A673 (cell line): ENCODE measurements around the gene TST.

Source experiments
- CTCF ChIP-seq: fragments of 300-800, 200-600 bp; sonication (generic); conservative IDR thresholded peaks from 2 replicates; pipeline ENCODE4 v1.5.1; 2017; ENCODE audit warnings: low read depth, mild to moderate bottlenecking, antibody characterized with exemption, low read length, moderate library complexity, mixed read lengths
- EZH2 ChIP-seq: fragments of 200-600 bp; sonication (generic); IDR thresholded peaks from 2 replicates; pipeline ENCODE4 v1.6.1; 2017; ENCODE audit warnings: borderline replicate concordance, low read depth, mild to moderate bottlenecking, mixed read lengths, antibody characterized with exemption, low read length; ENCODE audit not compliant: poor library complexity, severe bottlenecking

- TF ChIP-seq CTCF (no peak), EZH2 (no peak)
These were observed 37.9 kb downstream of the TST start for GRCh38 chr22:36981247-36981775.
